NK-92 (cell line): ENCODE measurements around the gene ATXN7L3.

Experiments used
- DNase-seq: peaks from one replicate; lab custom pipeline; 2025; ENCODE audit not compliant: unreplicated experiment; lab: John Stamatoyannopoulos, UW

ATXN7L3 gene

DNA sequence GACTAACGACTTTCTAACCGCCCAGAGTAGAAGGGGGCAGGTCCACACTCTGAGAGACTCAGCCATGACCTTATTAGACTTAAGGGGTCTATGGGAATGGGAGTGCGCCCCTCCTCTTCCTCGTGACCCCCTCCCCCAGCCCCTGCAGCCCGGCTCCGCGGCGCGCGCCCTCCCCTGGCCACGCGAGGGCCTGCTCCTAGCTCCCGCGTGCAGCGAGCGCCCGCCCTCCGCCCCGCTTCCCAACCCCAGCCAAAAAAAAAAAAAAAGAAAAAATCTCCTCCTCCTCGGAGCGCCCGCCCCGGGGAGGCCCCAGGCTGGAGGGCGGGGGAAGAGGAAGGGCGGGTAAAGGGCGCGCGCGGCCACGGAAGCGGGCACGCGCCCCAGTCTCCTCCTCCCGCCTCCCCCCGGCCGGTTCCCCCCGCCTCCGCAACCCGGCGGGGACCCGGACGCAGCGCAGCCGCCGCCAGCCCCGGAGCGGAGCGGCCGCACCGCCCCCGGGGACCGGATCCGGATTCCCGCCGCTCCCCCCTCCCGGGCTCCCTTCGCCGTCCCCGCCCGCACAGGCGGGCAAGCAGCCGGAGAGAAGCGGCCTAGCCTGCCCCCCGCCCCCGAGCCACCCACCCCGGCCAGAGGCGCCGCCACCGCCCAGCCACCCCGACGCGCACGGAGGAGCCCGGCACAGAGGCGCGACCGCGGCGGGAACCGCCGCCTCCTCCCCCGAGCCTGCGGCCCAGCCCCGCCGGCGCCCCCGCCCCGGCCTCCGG lies 18.8 kb upstream of the ATXN7L3 start:
- no peak for DNase-seq

DNA sequence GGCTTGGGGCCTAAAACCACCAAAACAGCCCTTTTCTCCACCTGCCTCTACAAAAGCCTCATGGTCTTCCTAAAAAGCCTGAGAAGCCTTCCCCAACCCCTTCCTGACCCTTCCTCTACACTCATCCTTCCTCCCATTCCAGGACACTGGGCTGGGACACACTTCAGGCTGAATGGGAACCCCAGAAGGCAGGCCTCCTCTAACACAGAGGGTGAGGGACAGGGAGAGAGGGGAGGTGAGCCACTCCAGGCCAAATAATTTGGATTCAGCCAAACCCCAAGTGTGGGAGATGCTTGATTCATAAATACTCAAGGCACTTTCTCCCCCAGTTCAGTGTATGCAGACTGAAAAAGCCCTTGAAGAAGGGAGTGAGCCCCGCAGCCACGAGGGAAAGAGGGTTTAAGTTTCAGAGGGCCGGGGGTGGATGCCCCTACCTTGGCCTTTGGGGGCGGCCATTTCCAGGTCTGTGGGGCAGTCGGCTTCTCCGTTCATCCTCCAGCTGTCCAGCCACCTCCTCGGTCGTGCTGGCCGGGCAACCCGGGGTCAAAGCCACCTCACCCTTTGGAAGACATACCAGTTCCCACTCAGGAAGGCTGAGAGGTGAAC lies 18.2 kb upstream of the ATXN7L3 start:
- no peak for DNase-seq

DNA sequence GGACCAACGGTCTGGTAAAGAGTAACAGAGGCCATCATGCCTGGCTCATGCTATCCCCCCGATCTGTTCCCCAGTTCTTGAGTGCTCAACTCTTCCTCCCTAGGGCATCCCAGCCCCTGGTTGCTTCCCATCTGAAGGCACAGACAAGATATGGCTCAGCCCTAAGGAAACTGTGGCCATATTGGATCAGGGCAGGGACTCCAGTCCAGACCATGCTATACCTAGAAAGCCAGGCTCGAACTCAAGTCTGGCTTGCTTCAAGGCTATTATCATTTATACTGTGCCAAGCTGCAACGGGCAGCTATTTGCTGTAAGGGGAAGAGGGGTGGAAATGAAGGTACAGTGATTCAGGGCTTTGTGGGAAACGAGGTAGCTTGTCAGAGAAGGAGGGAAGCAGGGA lies 17.0 kb upstream of the ATXN7L3 start:
- DNase-seq, result no peak

DNA sequence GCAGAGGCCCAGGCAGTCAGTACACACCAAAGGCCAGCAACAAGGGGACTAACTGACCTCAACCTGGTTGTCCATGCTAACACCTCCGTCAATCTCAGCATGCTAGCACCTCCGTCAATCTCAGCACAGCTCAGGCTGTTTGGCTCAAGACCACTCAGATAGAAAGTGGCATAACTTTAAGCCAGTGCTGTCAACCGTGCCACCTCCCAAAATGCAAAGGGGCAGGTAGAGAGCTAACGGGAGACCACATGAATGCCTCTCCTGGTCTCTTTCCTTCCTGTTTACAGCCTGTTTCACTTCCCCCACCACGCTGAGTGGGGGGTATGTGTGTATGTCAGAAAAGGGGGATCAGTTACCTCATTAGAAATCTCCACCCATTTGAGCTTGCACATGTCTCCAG lies 16.5 kb upstream of the ATXN7L3 start:
- no peak for DNase-seq

DNA sequence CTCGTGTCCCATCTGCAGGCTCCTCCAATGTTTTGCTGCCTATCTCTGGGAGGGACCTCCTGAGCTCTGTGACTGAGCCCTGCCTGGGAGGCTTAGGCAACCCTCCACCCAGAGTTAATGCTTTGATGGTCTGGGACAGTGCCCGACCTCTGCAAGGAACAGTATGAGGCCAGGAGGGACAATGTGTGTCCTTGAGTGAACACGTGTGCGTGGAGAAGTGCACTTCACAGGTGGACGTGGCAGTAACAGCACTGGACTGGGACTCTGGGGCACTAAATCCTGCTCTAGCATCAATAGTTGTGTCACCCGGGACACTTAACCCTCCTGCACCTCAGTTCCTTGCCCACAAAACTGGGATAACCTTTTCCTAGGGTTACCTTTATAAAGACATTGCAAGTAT lies 15.2 kb upstream of the ATXN7L3 start:
- DNase-seq, result no peak

DNA sequence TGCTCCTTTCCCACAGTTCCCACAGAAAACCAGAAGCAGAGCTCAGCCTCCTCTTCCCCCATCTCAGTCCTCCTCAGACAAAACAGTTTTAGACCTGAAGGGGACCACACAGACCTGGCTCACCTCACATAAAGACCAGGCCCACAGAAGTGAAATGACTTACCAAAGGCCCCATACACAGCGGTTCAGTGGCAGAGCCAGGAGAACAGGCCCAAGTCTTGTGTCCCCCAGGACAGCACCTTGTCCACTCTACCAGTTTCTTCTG lies 14.5 kb upstream of the ATXN7L3 start:
- DNase-seq, result no peak

DNA sequence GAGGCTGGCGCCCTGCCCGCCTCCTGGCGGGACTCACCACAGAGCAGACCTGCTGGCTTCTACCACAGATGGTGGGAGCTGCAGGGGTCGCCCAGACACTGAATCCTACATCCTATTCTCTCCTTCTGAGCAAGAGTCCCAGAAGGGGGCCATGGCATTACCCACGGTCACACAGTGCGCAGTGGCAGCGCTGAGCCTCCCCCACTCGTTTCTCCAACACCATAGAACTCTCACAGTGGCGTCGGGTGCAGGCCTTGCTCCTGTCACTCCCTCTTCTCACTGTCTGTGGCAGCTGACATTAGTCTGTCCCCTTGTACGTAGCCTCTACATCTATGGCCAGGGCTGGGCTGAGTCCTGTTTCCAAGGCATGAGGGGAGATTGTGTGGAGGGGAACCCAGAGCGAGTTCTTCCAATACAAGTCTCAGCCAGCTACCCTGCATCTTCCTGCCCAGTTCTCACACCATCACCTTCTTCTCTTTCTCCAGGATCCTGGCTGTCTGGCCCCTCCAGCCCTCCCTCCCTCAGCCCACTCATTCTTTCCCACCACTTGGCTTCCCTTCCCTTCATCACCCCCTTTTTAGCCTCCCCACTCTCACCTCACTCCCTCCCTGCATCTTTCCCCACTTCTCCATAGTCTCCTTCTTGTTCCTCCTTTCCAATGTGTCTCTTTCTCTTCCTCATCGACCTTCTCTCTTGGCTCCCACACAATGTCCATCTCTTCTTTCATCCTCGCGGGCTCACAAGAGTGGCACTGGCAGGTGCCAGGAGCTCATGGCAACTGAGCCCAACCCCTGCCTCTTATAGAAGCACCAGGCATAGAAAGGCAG lies 13.9 kb upstream of the ATXN7L3 start:
- DNase-seq, result no peak

DNA sequence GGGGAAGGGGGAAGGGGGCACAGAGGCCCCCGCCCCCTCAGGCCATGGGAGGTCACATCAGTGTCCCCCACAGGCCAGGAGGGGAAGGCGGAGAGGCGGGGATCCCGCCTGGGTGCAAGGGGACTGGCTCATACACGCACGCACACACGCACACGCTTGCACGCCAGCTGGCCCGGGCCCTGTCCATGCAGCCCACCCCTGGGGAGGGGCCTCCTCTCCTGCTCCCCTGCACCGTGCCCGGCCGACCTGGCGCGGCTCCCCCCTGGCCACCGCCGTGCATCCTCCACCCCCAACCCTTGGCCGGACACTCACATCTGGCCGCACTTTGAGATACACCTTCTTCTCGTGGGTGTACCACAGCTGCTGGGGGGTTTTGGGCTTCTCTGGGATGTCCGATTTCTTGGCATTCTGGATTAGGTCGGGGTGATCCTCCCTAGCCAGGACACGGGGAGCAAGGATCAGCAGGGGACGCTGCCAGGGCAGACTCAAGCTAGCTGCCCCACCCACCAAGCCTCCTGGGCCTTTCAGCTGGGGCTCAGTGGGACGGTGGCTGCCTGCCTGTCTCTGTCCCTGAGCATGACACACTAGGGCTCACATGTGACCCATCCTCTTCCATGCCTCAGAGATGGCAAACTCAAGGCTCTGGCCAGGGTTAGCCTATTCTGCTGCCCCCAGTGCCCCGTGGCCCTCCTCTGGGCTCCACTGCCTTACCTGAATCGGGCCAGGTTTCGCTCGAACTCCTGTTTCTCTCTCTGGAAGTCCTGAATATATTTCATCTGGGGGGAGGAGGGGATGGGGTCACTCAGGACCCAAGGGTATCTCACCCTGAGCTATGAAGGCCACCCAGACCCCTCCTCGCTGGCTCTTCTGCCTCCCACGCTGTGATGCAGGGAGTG lies 13.1 kb upstream of the ATXN7L3 start:
- DNase-seq, result no peak

DNA sequence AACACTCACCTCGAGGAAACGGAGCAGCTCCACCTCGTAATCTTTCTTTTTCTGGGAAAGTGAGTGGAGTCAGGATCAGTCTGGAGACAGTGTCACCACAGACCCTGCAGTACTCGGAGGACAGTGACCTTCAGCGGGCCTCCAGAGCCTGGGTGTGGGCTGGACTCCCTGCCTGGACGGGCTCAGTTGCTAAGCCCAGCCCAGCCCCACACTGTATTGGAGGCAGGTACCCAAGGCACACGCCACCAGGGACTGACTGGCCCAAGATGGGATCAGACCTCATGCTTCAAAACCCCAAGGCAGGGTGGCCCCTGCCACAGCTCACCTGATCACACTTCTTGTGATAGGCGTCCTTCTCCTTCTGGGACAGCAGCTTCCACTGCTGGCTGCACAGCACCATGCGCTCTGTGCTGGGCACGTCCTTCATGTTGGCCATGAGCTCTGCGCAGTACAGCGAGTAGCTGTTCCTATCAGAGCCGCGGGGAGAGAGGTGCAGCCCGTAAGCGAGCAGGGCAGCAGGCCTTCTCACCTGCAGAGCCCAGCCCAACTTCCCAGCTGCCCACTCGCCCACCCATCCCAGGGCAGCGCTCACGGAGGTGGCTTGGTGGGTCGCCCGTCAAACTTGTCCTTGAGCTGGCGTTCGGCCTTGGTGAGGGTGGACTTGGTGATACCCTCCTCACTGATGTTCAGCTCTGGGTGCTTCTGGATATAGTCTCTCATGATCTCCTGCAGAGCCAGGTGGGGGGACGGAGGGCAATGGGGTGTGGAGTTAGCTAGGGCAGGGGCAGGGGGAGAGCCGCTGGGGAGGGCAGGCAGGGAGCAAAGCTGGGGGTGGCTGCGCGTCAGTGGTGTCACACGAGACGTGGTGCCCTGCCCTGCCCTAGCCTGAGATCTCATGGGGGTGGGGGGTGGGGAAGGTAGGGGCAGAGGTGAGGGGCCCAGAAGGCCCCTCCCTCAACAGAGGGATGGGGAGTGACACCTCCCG lies 11.9 kb upstream of the ATXN7L3 start:
- no peak for DNase-seq

DNA sequence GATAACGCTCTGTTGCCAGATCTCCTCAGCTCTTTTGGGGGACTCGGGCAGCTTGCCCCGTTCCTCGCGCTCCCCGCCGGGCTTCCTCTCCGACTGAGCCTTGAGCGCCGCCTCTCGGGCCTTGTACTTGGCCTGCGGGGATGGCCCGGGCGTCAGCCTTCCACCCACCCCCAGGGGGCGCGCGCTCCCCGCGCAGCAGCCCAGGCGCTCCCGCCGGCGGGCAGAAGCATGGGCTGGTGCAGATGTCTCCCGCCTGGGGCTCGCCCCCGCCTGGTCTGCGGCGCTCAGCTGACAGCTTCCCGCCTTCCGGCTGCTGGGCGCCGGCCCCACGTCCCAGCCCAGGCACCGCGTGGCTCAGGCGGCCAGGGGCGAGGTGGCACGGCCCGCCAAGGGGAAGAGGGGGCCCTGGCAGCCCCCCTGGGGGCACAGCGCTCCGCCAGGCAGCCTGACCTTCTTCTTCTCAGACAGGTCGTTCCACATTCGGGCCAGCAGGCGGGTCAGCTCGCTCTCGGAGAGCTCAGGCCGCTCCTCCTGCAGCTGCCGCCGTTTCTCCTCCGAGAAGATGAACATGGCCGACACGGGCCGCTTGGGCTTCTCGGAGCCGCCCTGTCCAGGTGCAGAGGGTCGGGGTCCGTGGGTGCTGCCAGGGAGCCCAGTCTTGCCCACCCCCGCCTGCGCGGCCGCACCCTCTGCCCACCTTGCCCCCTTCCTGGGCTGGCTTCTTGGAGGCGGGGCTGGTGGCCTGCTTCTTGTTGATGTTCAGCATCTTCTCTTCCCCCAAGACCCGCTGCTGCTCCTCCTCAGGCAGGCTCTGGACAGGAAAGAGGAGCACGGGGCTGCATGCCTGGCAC lies 10.9 kb upstream of the ATXN7L3 start:
- no peak for DNase-seq

DNA sequence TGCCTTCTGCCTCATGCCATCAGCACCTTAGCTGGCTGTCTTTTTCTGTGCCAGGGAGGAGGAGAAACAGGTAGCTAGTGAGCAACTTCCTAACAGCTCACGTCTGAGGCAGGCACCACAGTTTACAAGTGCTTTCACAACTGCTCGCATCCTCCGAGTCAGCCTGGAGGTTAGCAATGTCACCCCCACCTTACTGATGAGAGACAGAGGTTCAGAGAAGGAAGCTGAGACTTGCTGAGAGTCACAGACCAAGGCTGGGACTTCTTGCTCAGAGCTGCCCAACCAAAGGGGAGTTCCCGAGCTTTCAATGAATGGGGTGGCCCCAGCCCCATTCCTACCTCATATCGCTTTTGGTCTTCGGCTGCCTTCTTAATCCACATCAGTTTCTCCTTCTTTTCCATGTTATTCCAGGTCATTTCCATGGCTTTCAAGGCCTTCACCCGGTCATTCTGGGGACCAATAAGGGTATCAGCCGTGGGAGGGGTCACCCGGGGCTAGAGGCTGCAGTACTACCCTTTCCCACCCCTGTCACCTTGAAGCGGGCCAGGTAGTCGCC lies 10.2 kb upstream of the ATXN7L3 start:
- DNase-seq, result no peak

DNA sequence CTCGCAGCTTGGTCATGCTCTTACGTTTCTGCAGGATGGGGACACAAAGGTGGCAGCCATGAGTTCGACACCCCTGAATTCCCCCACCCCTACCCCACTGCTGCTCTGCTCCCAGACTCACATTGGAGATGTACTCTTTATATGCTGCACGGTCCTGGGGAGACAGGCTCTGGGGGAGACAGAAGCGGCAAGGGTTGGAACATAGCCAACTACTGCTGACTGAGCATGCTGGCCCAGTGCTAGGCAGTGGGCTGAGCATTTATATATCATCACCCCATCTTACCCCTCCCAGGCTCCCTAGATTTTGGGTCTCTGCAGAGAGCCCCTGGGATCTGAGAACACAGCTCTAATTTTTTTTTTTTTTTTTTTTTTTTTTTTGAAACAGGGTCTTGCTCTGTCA lies 8.1 kb upstream of the ATXN7L3 start:
- DNase-seq, result no peak

DNA sequence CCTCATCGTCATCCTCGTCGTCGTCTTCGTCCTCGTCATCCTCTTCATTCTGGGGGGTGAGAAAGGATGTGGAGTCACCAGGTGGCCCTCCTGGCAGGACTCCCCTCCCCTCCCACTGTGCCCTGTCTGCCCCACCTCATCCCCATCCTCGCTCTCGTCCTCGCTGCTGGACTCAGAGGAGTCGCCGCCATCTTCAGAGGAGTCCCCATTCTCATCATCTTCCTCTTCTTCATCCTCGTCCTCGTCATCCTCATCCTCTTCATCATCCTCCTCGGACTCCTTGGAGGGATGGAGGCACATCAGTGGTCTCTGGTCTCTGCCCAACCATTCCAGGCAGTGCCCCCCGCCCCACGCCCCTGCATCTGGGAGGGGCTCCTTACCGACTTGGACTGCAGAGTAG lies 7.6 kb upstream of the ATXN7L3 start:
- no peak for DNase-seq

DNA sequence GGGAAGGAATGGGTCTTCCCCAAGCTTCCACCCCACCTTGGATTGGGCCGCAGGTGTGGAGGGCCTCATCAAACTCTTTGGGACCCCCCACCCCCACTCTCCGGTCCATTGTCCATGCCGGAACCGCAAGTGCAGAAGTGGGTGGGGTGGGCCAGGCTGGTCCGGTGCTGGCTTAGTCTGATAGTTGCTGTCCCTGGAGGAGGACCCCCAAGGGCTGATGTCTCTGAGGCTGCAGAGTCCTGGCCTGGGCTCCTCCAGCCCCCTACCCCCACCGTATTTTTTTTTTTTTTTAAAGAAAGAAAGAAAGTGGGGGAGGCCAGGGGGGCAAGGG lies 7.1 kb upstream of the ATXN7L3 start:
- DNase-seq, result no peak

DNA sequence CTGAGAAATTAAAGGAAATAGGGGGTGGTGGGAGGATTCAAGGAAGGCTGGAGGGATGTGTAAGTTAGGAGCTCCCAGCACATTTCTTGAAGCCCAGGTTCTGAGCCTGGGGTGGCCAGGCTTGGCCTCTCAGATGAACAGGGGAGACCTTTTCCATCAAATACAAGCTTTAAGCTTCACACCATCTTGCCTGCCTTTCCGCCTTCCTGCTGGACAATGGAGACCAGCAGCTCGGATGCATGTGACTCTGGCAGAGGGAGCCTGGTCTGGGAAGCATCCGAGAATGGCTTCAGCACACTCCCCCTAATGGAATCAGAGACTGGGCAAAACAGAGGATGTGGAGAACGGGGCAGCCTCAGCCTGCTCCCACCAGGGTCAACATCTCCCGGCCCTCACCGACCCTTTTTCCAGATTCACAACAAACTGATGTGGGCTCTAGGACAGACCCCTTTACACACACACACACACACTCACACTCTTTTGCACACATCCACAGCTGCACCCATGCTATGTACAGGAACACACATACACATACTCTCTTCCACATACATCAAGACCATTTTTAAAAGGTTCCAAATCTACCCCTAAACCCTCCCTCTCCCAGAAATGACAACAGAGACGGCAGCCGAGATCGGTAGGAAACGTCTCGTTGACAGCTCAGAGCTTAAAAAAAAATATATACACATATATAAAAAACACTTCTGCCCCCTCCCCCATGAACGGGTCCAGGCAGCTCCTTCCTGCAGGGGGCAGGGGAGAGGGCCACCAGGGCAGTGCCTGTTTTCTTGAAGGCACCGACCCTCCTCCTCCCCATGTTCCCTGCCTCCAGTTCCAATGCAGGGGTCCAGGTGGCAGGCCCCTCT lies 6.5 kb upstream of the ATXN7L3 start:
- no peak for DNase-seq

DNA sequence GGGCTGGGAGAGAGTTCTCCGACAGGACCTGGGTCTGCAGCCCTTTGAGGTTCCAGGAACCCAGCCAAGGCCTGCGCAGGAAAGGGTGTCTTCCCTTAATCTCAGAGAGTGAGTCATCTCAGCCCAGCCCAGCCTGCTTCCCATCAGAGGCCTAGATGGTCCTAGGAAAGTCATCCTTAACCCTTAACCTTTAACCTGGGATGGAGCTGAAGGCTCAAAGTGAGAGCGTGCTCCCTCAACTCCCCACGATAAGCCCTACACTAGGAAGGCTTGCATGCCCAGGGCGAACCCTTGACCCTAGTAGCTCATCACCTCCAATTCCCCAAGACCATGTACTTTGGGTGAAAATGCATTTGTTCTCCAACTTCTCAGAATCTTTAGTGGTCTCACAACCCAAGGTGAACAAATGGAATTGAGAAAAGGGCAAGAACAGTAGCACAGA lies 4.8 kb upstream of the ATXN7L3 start:
- no peak for DNase-seq

DNA sequence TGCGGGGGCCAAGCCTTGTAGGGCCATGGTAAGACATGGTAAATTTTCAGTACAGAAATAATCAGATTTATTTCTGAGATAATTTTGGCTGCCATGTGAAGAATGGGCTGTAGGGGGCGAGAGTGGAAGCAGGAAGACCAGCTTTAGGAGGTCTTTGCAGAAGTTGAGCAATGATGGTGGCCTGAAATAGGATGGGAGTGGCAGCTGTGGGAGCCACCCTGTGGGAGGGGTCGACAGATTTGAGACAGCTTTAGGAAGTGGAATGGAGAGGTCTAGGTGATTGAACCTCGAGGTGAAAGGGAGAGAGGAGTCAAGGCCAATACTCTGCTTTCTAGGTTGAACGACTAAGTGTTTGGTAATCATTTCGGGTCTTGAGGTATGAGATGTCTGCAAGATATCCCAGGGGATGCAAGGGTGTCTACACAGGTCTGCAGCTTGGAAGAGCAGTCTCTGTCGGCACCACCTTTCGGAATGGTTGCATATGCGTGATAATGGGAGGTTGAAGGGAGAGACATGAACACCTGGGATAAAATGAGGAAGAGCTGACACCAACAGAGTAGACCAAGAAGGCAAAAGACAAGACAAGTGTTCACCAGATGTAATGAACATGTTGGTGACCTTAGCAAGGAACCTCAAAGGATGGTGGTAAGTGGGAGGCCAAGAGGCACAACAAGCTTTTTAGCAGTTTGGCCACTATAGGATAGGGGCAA lies 4.2 kb upstream of the ATXN7L3 start:
- DNase-seq, result no peak

DNA sequence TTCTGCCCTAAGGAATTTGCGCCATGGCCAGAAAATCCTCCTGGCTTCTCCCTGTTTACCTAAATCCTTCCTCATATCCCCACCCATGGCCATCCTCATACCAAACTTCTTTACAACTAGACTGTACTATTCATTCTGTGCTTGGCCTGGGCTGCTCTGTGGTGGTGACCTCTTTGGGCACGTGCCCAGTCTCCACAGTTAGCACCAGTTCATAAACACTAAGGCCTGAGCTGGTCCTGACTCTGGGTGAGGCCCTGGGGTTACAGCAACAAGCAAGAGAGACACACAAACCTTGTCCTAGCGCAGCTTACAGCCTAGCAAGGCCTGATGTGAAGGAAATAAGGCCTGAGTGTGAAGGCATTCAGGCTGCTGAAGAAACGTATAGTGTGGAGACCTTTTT lies 3.1 kb upstream of the ATXN7L3 start:
- DNase-seq, result no peak
